HG03135 (cell line): Measurements from ENCODE around the gene MPHOSPH6.
"Not testable (repeated sequence)": the region's sequence is repeated elsewhere in the genome, so short reads cannot be mapped to it uniquely, and the experiment has no call there.

Experiments
- ATAC-seq: cut with Tn5 transposase; IDR thresholded peaks from one replicate; pipeline ENCODE4 v1.9.1; 2021; ENCODE audit warnings: mild to moderate bottlenecking, moderate library complexity; ENCODE audit not compliant: unreplicated experiment

Gene MPHOSPH6

DNA sequence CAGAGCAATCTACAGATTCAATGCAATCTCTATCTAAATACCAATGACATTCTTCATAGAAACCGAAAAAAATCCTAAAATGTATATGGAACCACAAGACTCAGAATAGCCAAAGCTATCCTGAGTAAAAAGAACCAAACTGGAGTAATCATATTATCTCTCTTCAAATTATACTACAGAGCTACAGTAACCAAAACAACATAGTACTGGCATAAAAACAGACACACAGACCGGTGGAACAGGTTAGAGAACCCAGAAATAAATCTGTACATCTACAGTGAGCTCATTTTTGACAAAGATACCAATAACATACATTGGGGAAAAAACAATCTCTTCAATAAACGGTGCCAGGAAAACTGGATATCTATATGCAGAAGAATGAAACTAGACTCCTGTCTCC is 45.4 kb downstream of the MPHOSPH6 start:
- no peak for ATAC-seq

DNA sequence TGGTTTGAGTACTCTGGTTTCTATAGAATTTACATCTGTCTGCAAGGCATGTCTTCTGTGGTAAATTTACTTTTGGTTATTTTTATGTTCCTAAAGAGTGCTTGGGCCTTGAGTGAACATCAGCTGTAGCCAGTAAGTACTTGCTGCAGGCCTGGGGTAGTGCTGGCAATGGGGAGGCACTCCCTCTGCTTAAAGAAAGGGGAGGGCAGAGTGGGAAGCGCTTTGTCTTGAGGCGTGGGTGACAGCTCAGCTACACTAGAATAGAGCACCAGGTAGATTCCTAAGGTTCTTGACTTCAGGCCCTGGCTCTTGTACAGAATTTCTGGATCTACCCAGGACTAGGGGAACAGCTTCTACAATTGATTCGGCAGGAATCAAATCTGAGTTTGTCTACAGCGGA is 50.6 kb downstream of the MPHOSPH6 start:
- no peak for ATAC-seq

DNA sequence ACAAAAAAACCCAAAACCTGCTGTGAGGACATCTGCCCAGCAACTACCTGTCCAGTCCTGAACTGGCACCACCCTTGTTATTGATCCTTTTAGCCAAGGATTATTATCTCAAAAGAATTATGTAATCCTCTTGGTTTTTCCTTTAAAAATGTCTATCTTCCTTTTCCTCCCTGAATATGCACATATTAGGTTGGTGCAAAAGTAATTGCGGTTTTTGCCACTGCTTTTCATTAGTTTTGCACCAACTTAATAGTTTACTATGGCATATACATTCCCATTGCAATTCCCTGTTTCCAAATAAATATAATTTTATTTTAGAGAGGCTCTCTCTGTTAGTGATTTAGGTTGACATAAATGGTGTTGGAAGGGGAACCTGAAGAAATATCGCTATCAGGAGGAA is 51.3 kb downstream of the MPHOSPH6 start:
- no peak for ATAC-seq

DNA sequence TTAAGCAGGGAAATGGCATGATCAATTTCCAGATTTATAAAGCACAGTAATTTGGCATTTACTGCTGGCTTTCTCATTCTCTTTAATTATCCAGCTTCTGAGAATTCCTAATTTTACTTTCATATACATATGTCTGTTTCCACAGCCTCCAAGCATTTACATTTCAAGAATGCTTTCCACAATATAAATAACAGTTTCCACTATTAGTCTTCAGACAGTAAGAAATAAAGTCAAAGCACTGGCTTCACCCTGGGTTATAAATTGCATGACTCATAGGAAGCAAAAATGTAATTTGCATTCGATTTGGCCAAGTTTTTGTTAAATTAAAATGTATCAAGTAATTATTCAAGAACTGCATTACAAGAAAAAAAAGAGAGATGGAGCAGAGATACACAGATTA is 53.5 kb downstream of the MPHOSPH6 start:
- ATAC-seq: no peak

DNA sequence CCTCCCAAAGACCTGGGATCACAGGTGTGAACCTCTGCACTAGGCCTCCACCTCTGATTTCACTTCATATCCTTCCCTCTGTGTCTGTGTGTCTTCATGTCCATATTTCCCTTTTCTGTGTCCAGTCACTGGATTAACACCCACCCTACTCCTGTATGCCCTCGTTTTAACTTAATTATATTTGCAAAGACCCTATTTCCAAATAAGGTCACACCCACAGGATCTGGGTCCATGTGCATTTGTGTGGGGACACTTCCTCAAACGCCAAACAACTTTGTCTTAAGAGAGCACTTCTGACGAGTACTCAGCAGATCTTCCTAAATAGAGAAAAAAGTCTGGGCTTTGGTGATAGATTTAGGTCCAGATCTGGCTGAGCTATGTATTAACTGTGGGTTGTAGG is 56.3 kb downstream of the MPHOSPH6 start:
- no peak for ATAC-seq

DNA sequence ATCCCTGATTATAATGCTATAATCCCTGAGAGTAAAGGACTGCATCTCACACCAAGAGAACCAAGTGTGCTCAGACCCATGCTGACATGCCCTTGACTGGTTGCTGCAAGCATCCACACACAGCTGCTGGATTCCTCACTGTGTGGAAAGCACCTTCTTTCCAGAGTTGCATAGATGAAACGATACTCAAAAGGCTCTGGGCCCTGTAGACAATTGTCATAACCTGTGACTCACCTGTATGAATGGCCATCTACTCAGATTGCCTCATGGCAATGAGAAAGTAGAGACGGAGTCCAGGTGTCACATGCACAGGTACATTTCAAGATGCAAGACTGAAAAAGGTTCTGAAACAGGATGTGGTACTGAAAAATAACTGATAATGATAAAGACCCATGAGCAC is 58.1 kb downstream of the MPHOSPH6 start:
- ATAC-seq: no peak

DNA sequence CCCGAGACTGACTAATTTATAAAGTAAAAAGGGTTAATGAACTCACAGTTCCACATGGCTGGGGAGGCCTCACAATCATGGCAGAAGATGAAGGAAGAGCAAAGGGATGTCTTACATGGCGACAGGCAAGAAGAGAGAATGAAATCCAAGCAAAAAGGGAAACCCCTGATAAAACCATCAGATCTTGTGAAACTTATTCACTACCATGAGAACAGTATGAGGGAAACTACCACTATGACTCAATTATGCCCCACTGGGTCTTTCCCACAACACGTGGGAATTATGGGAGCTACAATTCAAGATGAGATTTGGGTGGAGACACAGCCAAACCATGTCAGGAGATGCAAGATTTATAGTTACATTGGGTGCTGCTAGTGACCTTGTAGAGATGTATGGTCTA is 60.8 kb downstream of the MPHOSPH6 start:
- ATAC-seq: not testable (repeated sequence)

DNA sequence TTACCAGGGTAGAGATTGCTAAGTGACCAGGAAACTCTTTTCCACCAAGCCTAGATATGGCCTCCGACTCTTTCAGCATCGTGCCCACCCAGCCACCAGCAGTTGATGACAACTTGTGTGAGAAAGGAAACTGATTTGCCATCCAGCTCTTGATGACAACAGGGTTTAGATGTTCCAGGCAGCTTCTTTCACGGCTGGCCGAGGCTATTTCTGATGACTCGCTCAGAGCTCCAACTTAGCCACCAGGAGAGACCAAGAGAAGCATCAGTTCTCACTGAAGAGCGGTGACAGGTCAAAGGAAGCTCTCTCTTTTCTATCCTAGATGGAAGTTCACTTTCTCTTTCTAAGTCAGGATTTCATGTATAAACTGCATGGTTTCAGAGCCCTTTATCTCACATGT is 61.2 kb downstream of the MPHOSPH6 start:
- ATAC-seq: no peak

DNA sequence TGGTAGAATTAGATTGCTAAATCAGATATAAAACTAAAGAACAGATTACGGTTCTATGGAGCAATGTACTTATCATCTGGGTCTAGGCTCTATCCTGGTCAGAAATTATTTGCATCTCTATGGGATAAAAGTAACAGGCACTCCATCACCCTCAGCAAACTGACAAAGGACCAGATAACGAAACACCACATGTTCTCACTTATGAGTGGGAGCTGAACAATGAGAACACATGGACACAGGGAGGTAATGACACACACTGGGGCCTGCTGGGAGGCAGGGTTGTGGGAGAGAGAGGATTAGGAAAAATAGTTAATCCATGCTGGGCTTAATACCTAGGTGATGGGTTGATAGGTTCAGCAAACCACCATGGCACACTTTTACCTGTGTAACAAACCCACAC is 61.9 kb downstream of the MPHOSPH6 start:
- no peak for ATAC-seq

DNA sequence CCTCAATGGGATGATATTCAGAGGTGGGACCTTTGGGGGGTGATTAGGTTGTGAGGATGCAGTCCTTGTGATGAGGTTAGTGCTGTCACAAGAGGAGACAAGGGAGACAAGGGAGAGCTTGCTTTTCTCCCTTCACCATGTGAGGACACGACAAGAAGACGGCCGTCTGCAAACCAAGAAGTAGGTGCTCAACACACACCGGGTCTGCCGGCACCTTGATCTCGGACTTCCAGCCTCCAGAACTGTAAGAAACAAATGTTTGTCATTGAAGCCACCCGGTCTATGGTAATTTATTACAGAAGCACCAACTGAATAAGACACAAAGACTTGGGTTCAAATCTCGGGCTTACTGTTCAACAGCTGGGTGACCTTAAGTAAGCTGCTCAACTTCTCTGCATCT is 64.9 kb downstream of the MPHOSPH6 start:
- no peak for ATAC-seq
